ENCODE data around the gene PI4KB. TPM values are rescaled to one million over a fixed set of nuclear protein-coding genes. Genes with fewer than 3 reads are reported as not detected.

Gene PI4KB
- total RNA-seq, 1 donor from 2014 or later, result 53.7 TPM

GRCh38 chr1:151254217-151255213 is 72.7 kb downstream of the PI4KB start, which contains the start of gene PSMD4:
TSS of gene PSMD4 (plus strand) at chr1:151254734. CDS start at chr1:151254783, 49 bp downstream.
- ATAC-seq, result peak; percentile 99
- intact Hi-C loops (cut with DNase I), result loop anchor here (2.0 to 10.0 kb wide), 2 partner anchors 56 to 160 kb away; partner anchors contain the start of gene PIP5K1A
- DNase-seq (ENCODE audit: missing footprints), result peak; percentile 95

GRCh38 chr1:151251656-151252470 is 75.4 kb downstream of the PI4KB start:
- peak; percentile 40 for ATAC-seq
- intact Hi-C loops (cut with DNase I), result loop anchor here (10.0 kb wide), 1 partner anchor 157 kb away; no protein-coding TSS in a partner anchor
- peak; percentile 76 for DNase-seq (ENCODE audit: missing footprints)

GRCh38 chr1:151246786-151247185 is 80.4 kb downstream of the PI4KB start:
- DNase-seq (ENCODE audit: missing footprints), result no peak
- no peak for ATAC-seq
- intact Hi-C loops (cut with DNase I), result no loop called here

DNA sequence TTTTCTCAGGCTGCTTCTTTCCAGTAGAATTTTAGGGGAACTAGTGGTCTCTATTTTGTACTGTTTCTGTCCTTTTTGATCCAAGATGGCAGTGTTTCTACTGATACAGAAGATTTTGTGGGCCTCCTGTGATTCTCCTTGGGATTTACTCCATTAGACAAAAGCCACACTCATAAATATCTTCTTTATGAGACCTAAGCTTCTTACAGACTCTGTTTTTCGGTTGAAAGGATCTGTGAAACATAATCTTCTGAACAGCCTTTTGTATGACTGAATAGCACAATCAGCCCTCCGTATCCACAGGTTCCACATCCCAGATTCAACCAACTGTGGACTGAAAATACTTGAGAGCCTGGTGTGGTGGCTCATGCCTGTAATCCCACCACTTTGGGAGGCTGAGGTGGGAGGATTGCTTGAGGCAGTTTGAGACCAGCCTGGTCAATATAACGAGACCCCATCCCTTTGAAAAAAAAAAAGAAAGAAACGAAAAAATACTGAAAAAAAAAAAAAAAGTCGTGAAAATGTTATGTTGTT is 83.5 kb downstream of the PI4KB start:
- no peak for DNase-seq (ENCODE audit: missing footprints)
- intact Hi-C loops (cut with DNase I), result no loop called here
- no peak for ATAC-seq

DNA sequence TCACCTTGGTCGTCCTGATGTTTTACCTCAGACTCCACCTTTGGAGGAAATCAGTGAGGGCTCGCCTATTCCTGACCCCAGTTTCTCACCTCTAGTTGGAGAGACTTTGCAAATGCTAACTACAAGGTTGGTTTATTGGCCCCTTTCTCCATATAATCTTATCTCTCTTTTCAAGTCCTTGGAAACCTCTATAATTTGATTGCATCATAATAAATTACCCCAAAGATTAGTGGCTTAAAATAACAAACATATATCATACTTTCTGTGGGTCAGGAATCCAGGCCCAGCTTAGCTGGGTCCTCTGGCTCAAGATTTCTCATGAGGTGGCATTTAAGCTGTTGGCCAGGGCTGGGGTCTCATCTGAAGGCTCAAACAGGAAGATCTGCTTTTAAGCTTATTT is 84.8 kb downstream of the PI4KB start:
- DNase-seq (ENCODE audit: missing footprints), result no peak
- intact Hi-C loops (cut with DNase I), result no loop called here
- ATAC-seq, result no peak

Other genes starting within 250 kb of the PI4KB start
- 57.6 TPM for gene SEMA6C, start 180.8 kb downstream of the PI4KB start, total RNA-seq
- 2.6 TPM for gene TNFAIP8L2, start 170.8 kb downstream of the PI4KB start, total RNA-seq
- gene LYSMD1, start 161.5 kb downstream of the PI4KB start, total RNA-seq, result 12.3 TPM
- 16.6 TPM for gene SCNM1, start 161.3 kb downstream of the PI4KB start, total RNA-seq
- gene TMOD4, start 151.4 kb downstream of the PI4KB start, total RNA-seq, result not detected
- 47.1 TPM for gene VPS72, start 137.2 kb downstream of the PI4KB start, total RNA-seq
- gene PIP5K1A, start 128.9 kb downstream of the PI4KB start, total RNA-seq, result 34.8 TPM
- 164 TPM for gene PSMD4, start 72.7 kb downstream of the PI4KB start, total RNA-seq
- gene ZNF687, start 45.1 kb downstream of the PI4KB start, total RNA-seq, result 10.8 TPM
- gene RFX5, start 19.8 kb upstream of the PI4KB start, total RNA-seq, result 16.5 TPM
- 129 TPM for gene SELENBP1, start 45.3 kb upstream of the PI4KB start, total RNA-seq
- gene PSMB4, start 72.2 kb upstream of the PI4KB start, total RNA-seq, result 185 TPM
- 37.7 TPM for gene POGZ, start 132.1 kb upstream of the PI4KB start, total RNA-seq
- gene CGN, start 184.0 kb upstream of the PI4KB start, total RNA-seq, result 0.22 TPM
- gene TUFT1, start 212.9 kb upstream of the PI4KB start, total RNA-seq, result 3.5 TPM